GM18861 (cell line): ENCODE measurements around the gene DNAH11.

Source experiments
- ATAC-seq: cut with Tn5 transposase; IDR thresholded peaks from one replicate; pipeline ENCODE4 v1.9.1; 2021; ENCODE audit not compliant: unreplicated experiment

Gene DNAH11

GRCh38 chr7:21948887-21949540 is 406.2 kb downstream of the DNAH11 start:
- no peak for ATAC-seq
